Measurements from ENCODE around the gene TESK1. TPM values are rescaled to one million over a fixed set of nuclear protein-coding genes. Genes with fewer than 3 reads are reported as not detected.

The TESK1 gene
- total and polyA plus RNA-seq, 2 experiments from 2014 or later = 6.8 to 10.7 TPM

DNA sequence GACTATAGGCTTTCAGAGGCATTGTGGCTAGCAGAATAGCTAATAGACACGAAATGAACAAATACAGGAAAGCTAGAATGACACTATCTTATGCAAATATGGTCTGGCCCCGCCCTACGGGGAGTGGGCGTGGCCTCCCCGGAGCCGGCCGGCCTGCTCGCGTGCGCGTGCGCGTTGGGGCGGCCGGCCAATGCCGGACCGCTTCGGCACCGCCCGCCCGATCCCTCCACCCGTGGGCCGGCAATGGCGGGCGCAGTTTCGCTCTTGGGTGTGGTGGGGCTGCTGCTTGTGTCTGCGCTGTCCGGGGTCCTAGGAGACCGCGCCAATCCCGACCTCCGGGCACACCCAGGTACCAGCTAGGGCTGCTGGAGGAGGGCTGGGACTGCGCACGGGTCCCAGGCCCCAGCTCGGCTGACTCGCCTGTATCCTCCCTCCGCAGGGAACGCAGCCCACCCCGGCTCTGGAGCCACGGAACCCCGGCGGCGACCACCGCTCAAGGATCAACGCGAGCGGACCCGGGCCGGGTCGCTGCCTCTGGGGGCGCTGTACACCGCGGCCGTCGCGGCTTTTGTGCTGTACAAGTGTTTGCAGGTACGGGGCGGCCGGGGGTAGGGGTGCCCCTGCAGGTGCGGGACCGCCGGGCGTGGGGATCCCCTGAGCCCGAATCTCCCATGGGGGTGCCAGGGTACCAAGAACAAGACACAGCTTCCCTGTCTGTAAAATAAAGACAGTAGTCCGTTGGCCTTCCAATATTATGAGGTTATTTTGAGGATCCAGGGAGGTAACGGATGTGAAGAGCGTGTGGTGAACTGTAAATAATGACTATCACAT is 53.3 kb downstream of the TESK1 start, which contains the start of gene CCDC107:
CCDC107 (plus strand) TSS at position 156 of the 831 bp plus-strand sequence; CDS start at position 244, 88 bp downstream.
- 0 out of 2 replicates have a peak, but pooled peaks cover 8% of the 10 kb centered on the region for H3K4me1 ChIP-seq (ENCODE audit: insufficient read depth)
- H3F3A ChIP-seq (replicated peaks; ENCODE audit: low read depth) = peaks cover 16% of the 10 kb centered on the region; the same call in 1 of the 2 replicates
- peaks cover 31% of the 10 kb centered on the region for H3K27me3 Mint-ChIP-seq (ENCODE audit: insufficient read depth, low read depth, poor library complexity)
- H3K9me3 Mint-ChIP-seq = peaks cover 3% of the 10 kb centered on the region
- peak; percentile 79 for DNase-seq (ENCODE audit: low spot score)
- H3K9me2 ChIP-seq (ENCODE audit: insufficient read depth) = no peaks in the 10 kb centered on the region
- H3K27ac Mint-ChIP-seq = peak within 1 kb of the TSS; percentile 100
- peak within 1 kb of the TSS; percentile 92 for H3K4me2 ChIP-seq
- H3K79me2 ChIP-seq (replicated peaks; ENCODE audit: insufficient read depth) = no peaks in the 10 kb centered on the region
- ATAC-seq = peak; percentile 62
- peak within 1 kb of the TSS; percentile 90 for H2AFZ ChIP-seq
- peaks cover 8% of the 10 kb centered on the region; the same call in 1 of the 2 replicates for H3K36me3 ChIP-seq (ENCODE audit: insufficient read depth)
- H4K20me1 ChIP-seq (replicated peaks; ENCODE audit: insufficient read depth) = no peaks in the 10 kb centered on the region; the same call in none of the 2 replicates
- peaks cover 48% of the 10 kb centered on the region for H3K36me3 Mint-ChIP-seq (ENCODE audit: low read depth)
- H3K4me3 ChIP-seq = peak within 1 kb of the TSS; percentile 97
- H3K4me3 Mint-ChIP-seq = peak within 1 kb of the TSS; percentile 77
- peaks cover 4% of the 10 kb centered on the region; the same call in 1 of the 2 replicates for H3K27me3 ChIP-seq (ENCODE audit: insufficient read depth)
- peak within 1 kb of the TSS; percentile 89 for H3K27ac ChIP-seq (ENCODE audit: low read depth)
- H3K4me1 Mint-ChIP-seq = peaks cover 39% of the 10 kb centered on the region
- TF ChIP-seq ZNF331 (CRISPR knock-in tag; IDR thresholded peaks at IDR 0.05; ENCODE audit: low read depth) = no peak
- TF ChIP-seq, protein P1, sequence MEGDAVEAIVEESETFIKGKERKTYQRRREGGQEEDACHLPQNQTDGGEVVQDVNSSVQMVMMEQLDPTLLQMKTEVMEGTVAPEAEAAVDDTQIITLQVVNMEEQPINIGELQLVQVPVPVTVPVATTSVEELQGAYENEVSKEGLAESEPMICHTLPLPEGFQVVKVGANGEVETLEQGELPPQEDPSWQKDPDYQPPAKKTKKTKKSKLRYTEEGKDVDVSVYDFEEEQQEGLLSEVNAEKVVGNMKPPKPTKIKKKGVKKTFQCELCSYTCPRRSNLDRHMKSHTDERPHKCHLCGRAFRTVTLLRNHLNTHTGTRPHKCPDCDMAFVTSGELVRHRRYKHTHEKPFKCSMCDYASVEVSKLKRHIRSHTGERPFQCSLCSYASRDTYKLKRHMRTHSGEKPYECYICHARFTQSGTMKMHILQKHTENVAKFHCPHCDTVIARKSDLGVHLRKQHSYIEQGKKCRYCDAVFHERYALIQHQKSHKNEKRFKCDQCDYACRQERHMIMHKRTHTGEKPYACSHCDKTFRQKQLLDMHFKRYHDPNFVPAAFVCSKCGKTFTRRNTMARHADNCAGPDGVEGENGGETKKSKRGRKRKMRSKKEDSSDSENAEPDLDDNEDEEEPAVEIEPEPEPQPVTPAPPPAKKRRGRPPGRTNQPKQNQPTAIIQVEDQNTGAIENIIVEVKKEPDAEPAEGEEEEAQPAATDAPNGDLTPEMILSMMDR (conservative IDR thresholded peaks at IDR 0.05; ENCODE audit: low read depth in 2 of 2) = peak; percentile 60 to 72
- TF ChIP-seq EZH2phosphoT487 (IDR thresholded peaks at IDR 0.05; ENCODE audit: unreplicated experiment) = no peak
- TF ChIP-seq POLR2AphosphoS5 (IDR thresholded peaks at IDR 0.05; ENCODE audit: low read depth) = peak; percentile 68
- peak; percentile 32; the same call in 1 of the 2 replicates for TF ChIP-seq CREB1 (CRISPR knock-in tag; IDR thresholded peaks at IDR 0.05; ENCODE audit: low read depth)

DNA sequence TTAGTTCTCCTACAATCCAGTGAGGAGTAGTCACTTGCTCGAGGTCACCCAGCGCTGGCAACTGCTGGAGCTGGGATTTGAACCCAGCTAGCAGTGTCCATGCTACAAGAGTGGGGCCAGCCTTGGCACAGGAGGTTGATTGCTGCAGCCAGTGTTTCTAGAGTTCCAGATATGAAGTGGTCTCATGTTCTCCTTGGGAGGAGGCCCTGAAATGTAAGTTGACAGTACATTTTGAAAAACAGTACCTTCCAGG is 53.8 kb downstream of the TESK1 start:
- Histone ChIP-seq H4K20me1 (replicated peaks; ENCODE audit: insufficient read depth) (no peaks in the 10 kb centered on the region; the same call in none of the 2 replicates), H2AFZ (0 out of 2 replicates have a peak overlapping the region, but pooled peaks have one; percentile 83), H3K4me3 (peak overlapping the region; percentile 97), H3K79me2 (replicated peaks; ENCODE audit: insufficient read depth) (0 out of 2 replicates have a peak, but pooled peaks cover 3% of the 10 kb centered on the region), H3F3A (replicated peaks; ENCODE audit: low read depth) (peaks cover 21% of the 10 kb centered on the region; the same call in 1 of the 2 replicates), H3K27ac (ENCODE audit: low read depth) (peak overlapping the region; percentile 89; the same call in 1 of the 2 replicates), H3K4me1 (ENCODE audit: insufficient read depth) (peaks cover 12% of the 10 kb centered on the region; the same call in 1 of the 2 replicates), H3K27me3 (ENCODE audit: insufficient read depth) (peaks cover 4% of the 10 kb centered on the region; the same call in 1 of the 2 replicates), H3K36me3 (ENCODE audit: insufficient read depth) (peaks cover 8% of the 10 kb centered on the region; the same call in 1 of the 2 replicates), H3K9me2 (ENCODE audit: insufficient read depth) (no peaks in the 10 kb centered on the region), H3K4me2 (peak overlapping the region; percentile 92)
- H3K36me3 Mint-ChIP-seq (ENCODE audit: low read depth) = peaks cover 49% of the 10 kb centered on the region
- peaks cover 43% of the 10 kb centered on the region for H3K4me1 Mint-ChIP-seq
- peak overlapping the region; percentile 83; the same call in 1 of the 2 replicates for H3K27ac Mint-ChIP-seq
- H3K4me3 Mint-ChIP-seq = peak overlapping the region; percentile 77
- TF ChIP-seq JUNB (IDR thresholded peaks at IDR 0.05; ENCODE audit: unreplicated experiment) (no peak), ZNF114 (CRISPR knock-in tag; IDR thresholded peaks at IDR 0.05) (no peak), POLR2AphosphoS5 (IDR thresholded peaks at IDR 0.05; ENCODE audit: low read depth) (no peak)
- DNase-seq (ENCODE audit: low spot score) (no peak), ATAC-seq (peak; percentile 0; the same call in 1 of the 3 replicates)
- H3K27me3 Mint-ChIP-seq (ENCODE audit: insufficient read depth, low read depth, poor library complexity) = peaks cover 31% of the 10 kb centered on the region
- peaks cover 3% of the 10 kb centered on the region for H3K9me3 Mint-ChIP-seq
